Pancreas (tissue), 10 donors: Measurements from ENCODE around the gene CRYGD. TPM values are rescaled to one million over a fixed set of nuclear protein-coding genes. Genes with fewer than 3 reads are reported as not detected.

Source experiments
- ATAC-seq, 4 donors: fragments of 200-7000 bp; cut with Tn5 transposase; one replicate each; pipeline versions ENCODE4 v1.8.0 to v1.9.1; 2020; ENCODE audit warnings: mild to moderate bottlenecking in 4 of 4, moderate library complexity in 4 of 4
- DNase-seq, 6 donors: peaks; one replicate each; pipeline ENCODE4 v3.0.0-alpha.2; 2020
- FAIRE-seq: peaks from 2 replicates; lab custom pipeline; 2012; peaks lifted over from hg19 to GRCh38; lab: Jason Lieb, UNC
- H3K27ac ChIP-seq, 4 donors: fragments of 200-600 bp; sonication (generic); 1 replicate in 3 of 4; 2 replicates in 1 of 4; pipeline versions ENCODE4 v1.5.0 to v1.8.0; 2020
- H3K27me3 ChIP-seq, 4 donors: fragments of 200-600 bp; one replicate each; pipeline ENCODE4 v1.8.0; 2021
- H3K36me3 ChIP-seq, 3 donors: fragments of 200-600 bp; sonication (generic) in 1 of 3; one replicate each; pipeline versions ENCODE4 v1.5.0 to v1.8.0; 2020 to 2021
- H3K4me1 ChIP-seq, 3 donors: fragments of 200-600 bp; one replicate each; pipeline ENCODE4 v1.8.0; 2021
- H3K4me3 ChIP-seq, 4 donors: fragments of 200-600 bp; sonication (generic) in 2 of 4; one replicate each; pipeline versions ENCODE4 v1.5.0 to v1.8.0; 2020 to 2021
- H3K9me3 ChIP-seq, 4 donors: fragments of 200-600 bp; one replicate each; pipeline ENCODE4 v1.8.0; 2021
- CTCF ChIP-seq, 4 donors: fragments of 200-600 bp; sonication (generic) in 3 of 4; IDR thresholded peaks; one replicate each; pipeline versions ENCODE4 v1.5.0 to v1.8.0; 2021; ENCODE audit warnings: antibody characterized with exemption in 4 of 4
- WGBS, 2 donors: extraction: QIAGEN DNeasy Blood & Tissue Kit; methylation state at CpG; one replicate each; pipeline ENCODE4 v1.1.7; 2013; 5-methylcytosine and 5-hydroxymethylcytosine counted together
- intact Hi-C, 3 donors: fragments of 100-400 bp; cut with DNase I; formaldehyde crosslinking; loops; one replicate each; pipeline versions ENCODE4 v1.11.1 to v1.14.2; 2022
- polyA plus RNA-seq, 2 donors: library from polyadenylated mRNA; stranded (reverse); fragments of 200-250 nt; gene quantifications; one replicate each; pipeline ENCODE4 v1.2.3, GENCODE V29; 2013
- total RNA-seq, 6 donors: library from RNA; stranded (reverse); fragmentation: NEBNext Ultra II Directional in 4 of 6; extraction: Animal tissue kit (Norgen Biotek cat#: 25700) in 4 of 6; gene quantifications; one replicate each; pipeline versions ENCODE4 v1.2.1 to v1.2.4, GENCODE V29; 2021 to 2023
- donor health status: healthy with polysubstance abuse.
- donor health status: DM: no; HTN: no; CAD: no; lungs with moderate emphysema.
- donor health status: DM: no; HTN: no; CAD: no.
- donor health status: control.
- donor health status: control.
- donor health status: Bipolar disorder and iron deficiency.
- donor health status: DM: yes; HTN: yes; CAD: no.
- donor health status: DM: no; HTN: no; CAD: no.
- donor health status: DM: no; HTN: no; CAD: no.
- donor health status: DM: yes; HTN: yes; CAD: no.

The CRYGD gene
- total and polyA plus RNA-seq, 8 donors, result 0.28 TPM; not detected in 7

GRCh38 chr2:208147008-208147407 lies 22.7 kb upstream of the CRYGD start:
- no peaks in the 10 kb centered on the region for H3K36me3 ChIP-seq
- no peaks in the 10 kb centered on the region for H3K9me3 ChIP-seq
- H3K27ac ChIP-seq, result no peak overlapping the region
- H3K27me3 ChIP-seq, result no peaks in the 10 kb centered on the region
- ATAC-seq (no peak), FAIRE-seq (no peak), DNase-seq (no peak)
- intact Hi-C loops, result no loop called here
- H3K4me3 ChIP-seq, result no peak overlapping the region
- no peak for TF ChIP-seq CTCF (IDR thresholded peaks at IDR 0.05)
- H3K4me1 ChIP-seq, result no peaks in the 10 kb centered on the region

- FAIRE-seq (no peak), DNase-seq (no peak), ATAC-seq (no peak)
- H3K9me3 ChIP-seq, result no peaks in the 10 kb centered on the region
- H3K27me3 ChIP-seq, result no peaks in the 10 kb centered on the region
- H3K4me1 ChIP-seq, result no peaks in the 10 kb centered on the region
- H3K4me3 ChIP-seq, result no peak within 1 kb of the TSS
- TF ChIP-seq CTCF (IDR thresholded peaks at IDR 0.05), result no peak
- no peak within 1 kb of the TSS for H3K27ac ChIP-seq
- WGBS, 2 donors, result 62 to 66% methylated on average over 6 of the region's 6 CpGs
- intact Hi-C loops, result no loop called here
- H3K36me3 ChIP-seq, result no peaks in the 10 kb centered on the region
These were observed 21.7 kb upstream of the CRYGD start, which contains the start of gene CRYGB for GRCh38 chr2:208146006-208146405. TSS of gene CRYGB (minus strand) at chr2:208146158. CDS start at chr2:208146120, 38 bp downstream.

GRCh38 chr2:208142925-208143799 lies 18.8 kb upstream of the CRYGD start:
- no peaks in the 10 kb centered on the region for H3K36me3 ChIP-seq
- no peaks in the 10 kb centered on the region for H3K4me1 ChIP-seq
- no peaks in the 10 kb centered on the region for H3K27me3 ChIP-seq
- 34 to 42% methylated on average over 12 of the region's 14 CpGs for WGBS, 2 donors
- no peaks in the 10 kb centered on the region for H3K9me3 ChIP-seq
- intact Hi-C loops, result no loop called here
- H3K4me3 ChIP-seq, result no peak overlapping the region
- TF ChIP-seq CTCF (IDR thresholded peaks at IDR 0.05), result no peak
- no peak overlapping the region for H3K27ac ChIP-seq
- ATAC-seq (no peak), DNase-seq (no peak), FAIRE-seq (no peak)

- DNase-seq (no peak), FAIRE-seq (no peak)
- WGBS, 2 donors, result 43 to 48% methylated on average over 8 of the region's 8 CpGs
These were observed 18.1 kb upstream of the CRYGD start for GRCh38 chr2:208142240-208142924.

More at GRCh38 chr2:208142240-208142924, 18.1 kb upstream of the CRYGD start:
- H3K4me1 ChIP-seq, result no peaks in the 10 kb centered on the region
- no peak overlapping the region for H3K4me3 ChIP-seq
- H3K27ac ChIP-seq, result no peak overlapping the region
- intact Hi-C loops, result no loop called here
- ATAC-seq, result no peak
- no peaks in the 10 kb centered on the region for H3K9me3 ChIP-seq
- no peak for TF ChIP-seq CTCF (IDR thresholded peaks at IDR 0.05)
- H3K36me3 ChIP-seq, result no peaks in the 10 kb centered on the region
- no peaks in the 10 kb centered on the region for H3K27me3 ChIP-seq
